OCI-LY1 (cell line): ENCODE measurements around the gene WBP1L.

Source experiments
- H2AFZ ChIP-seq: fragments of 200-600 bp; sonication (generic), shearing (Covaris generic); 2 replicates; pipeline ENCODE4 v1.6.0; 2014; ENCODE audit warnings: antibody characterized with exemption, mild to moderate bottlenecking, low read length
- H3F3A ChIP-seq: fragments of 200-600 bp; sonication (generic), shearing (Covaris generic); 2 replicates; pipeline ENCODE4 v1.6.0; 2014; ENCODE audit warnings: mild to moderate bottlenecking, antibody characterized with exemption, low read length, moderate library complexity; ENCODE audit not compliant: insufficient read depth
- H3K27ac ChIP-seq: fragments of 200-600 bp; sonication (generic); 2 replicates; pipeline ENCODE4 v1.5.1; 2014; ENCODE audit warnings: low read length, mixed run types, mild to moderate bottlenecking, low read depth; ENCODE audit not compliant: poor library complexity, severe bottlenecking
- H3K27me3 ChIP-seq: fragments of 200-600 bp; sonication (generic); 2 replicates; pipeline ENCODE4 v1.6.0; 2014; ENCODE audit warnings: antibody characterized with exemption, mild to moderate bottlenecking, low read length, moderate library complexity; ENCODE audit not compliant: insufficient read depth
- H3K36me3 ChIP-seq: fragments of 200-600 bp; sonication (generic); 2 replicates; pipeline ENCODE4 v1.6.1; 2014; ENCODE audit warnings: mild to moderate bottlenecking, antibody characterized with exemption, low read length, moderate library complexity, mixed read lengths; ENCODE audit not compliant: insufficient read depth
- H3K4me1 ChIP-seq: fragments of 200-600 bp; sonication (generic); 2 replicates; pipeline ENCODE4 v1.5.1; 2014; ENCODE audit warnings: mild to moderate bottlenecking, low read length, moderate library complexity; ENCODE audit not compliant: insufficient read depth, severe bottlenecking
- H3K4me2 ChIP-seq: fragments of 200-600 bp; sonication (generic), shearing (Covaris generic); 2 replicates; pipeline ENCODE4 v1.6.1; 2014; ENCODE audit warnings: low read length
- H3K4me3 ChIP-seq: fragments of 200-600 bp; sonication (generic); 2 replicates; pipeline ENCODE4 v1.5.1; 2014; ENCODE audit warnings: low read length, low read depth, mild to moderate bottlenecking, mixed read lengths; ENCODE audit not compliant: poor library complexity, severe bottlenecking
- H3K79me2 ChIP-seq: fragments of 200-600 bp; shearing (Covaris generic); 2 replicates; pipeline ENCODE4 v1.6.1; 2016; ENCODE audit warnings: mixed run types, low read length, mixed read lengths; ENCODE audit not compliant: insufficient read depth
- H3K9ac ChIP-seq: fragments of 200-600 bp; sonication (generic), shearing (Covaris generic); 2 replicates; pipeline ENCODE4 v1.6.1; 2014; ENCODE audit warnings: mild to moderate bottlenecking, low read length, mixed read lengths
- H3K9me2 ChIP-seq: fragments of 200-600 bp; sonication (generic), shearing (Covaris generic); 2 replicates; pipeline ENCODE4 v1.6.1; 2014; ENCODE audit warnings: low read depth, mild to moderate bottlenecking, low read length, mixed read lengths
- H3K9me3 ChIP-seq: fragments of 200-600 bp; shearing (Covaris generic); 2 replicates; pipeline ENCODE4 v1.6.1; 2014; ENCODE audit warnings: low read length, mixed read lengths
- H4K20me1 ChIP-seq: fragments of 200-600 bp; sonication (generic), shearing (Covaris generic); 2 replicates; pipeline ENCODE4 v1.6.0; 2016; ENCODE audit warnings: mild to moderate bottlenecking, low read length; ENCODE audit not compliant: insufficient read depth
- EZH2 ChIP-seq: fragments of 200-600 bp; sonication (generic), shearing (Covaris generic); IDR thresholded peaks from 2 replicates; pipeline ENCODE4 v1.8.0; 2017; ENCODE audit warnings: borderline replicate concordance, mixed run types, mild to moderate bottlenecking, antibody characterized with exemption, low read length, moderate library complexity, mixed read lengths
- TF ChIP-seq, protein P1 (sequence below): fragments of 200-600 bp; sonication (generic), shearing (Covaris generic); IDR thresholded peaks from 2 replicates; pipeline ENCODE4 v1.5.1; 2017; ENCODE audit warnings: mild to moderate bottlenecking, antibody characterized with exemption, low read length, moderate library complexity, mixed read lengths

Gene WBP1L

DNA sequence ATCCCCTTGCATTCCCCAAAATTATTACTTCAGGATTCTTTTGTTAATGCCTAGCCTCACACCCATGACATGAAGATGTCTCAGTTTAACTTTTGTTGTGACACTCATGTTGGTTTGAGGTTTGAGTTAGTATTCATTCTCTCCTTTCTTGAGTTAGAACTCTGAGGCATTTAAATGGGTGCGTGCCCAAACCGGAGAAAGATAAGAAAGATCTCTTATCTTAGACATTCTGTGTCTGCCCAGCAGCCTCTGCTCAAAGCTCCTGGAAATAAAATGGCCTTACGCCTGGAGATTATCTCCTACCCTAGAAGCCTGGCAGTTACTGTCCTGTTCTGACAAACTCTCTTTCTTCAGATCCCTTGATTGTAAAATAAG, 26.3 kb downstream of the WBP1L start:
- Histone ChIP-seq H4K20me1 (no peaks in the 10 kb centered on the region), H3K4me2 (no peak overlapping the region), H3K27ac (peak overlapping the region; percentile 46), H2AFZ (no peak overlapping the region), H3K36me3 (no peaks in the 10 kb centered on the region), H3K79me2 (no peaks in the 10 kb centered on the region), H3K27me3 (no peaks in the 10 kb centered on the region), H3K9me3 (no peaks in the 10 kb centered on the region), H3F3A (no peaks in the 10 kb centered on the region), H3K9me2 (no peaks in the 10 kb centered on the region), H3K4me1 (peaks cover 37% of the 10 kb centered on the region), H3K4me3 (no peak overlapping the region), H3K9ac (no peak overlapping the region)
- no peak for TF ChIP-seq EZH2
- TF ChIP-seq, protein P1, sequence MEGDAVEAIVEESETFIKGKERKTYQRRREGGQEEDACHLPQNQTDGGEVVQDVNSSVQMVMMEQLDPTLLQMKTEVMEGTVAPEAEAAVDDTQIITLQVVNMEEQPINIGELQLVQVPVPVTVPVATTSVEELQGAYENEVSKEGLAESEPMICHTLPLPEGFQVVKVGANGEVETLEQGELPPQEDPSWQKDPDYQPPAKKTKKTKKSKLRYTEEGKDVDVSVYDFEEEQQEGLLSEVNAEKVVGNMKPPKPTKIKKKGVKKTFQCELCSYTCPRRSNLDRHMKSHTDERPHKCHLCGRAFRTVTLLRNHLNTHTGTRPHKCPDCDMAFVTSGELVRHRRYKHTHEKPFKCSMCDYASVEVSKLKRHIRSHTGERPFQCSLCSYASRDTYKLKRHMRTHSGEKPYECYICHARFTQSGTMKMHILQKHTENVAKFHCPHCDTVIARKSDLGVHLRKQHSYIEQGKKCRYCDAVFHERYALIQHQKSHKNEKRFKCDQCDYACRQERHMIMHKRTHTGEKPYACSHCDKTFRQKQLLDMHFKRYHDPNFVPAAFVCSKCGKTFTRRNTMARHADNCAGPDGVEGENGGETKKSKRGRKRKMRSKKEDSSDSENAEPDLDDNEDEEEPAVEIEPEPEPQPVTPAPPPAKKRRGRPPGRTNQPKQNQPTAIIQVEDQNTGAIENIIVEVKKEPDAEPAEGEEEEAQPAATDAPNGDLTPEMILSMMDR, result no peak

DNA sequence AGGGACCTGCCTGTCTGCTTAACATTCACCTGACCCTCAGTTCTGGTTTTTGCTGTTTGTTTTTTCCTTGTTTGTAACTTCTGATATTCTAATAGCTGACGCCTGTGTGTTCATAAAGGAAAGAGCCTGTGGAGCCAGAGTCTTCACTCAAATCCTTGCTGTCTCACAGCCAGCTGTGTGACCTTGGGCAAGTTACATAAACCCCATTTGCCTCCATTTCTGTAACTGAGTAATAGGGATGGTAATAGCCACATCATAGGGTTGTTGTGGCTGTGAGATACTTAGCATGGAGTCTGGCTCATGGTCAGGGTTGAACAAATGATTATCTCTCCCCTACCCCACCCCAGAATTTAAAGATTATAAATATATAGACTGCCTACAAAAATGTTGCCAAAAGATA, 27.0 kb downstream of the WBP1L start:
- Histone ChIP-seq H3K4me3 (no peak overlapping the region), H4K20me1 (no peaks in the 10 kb centered on the region), H3K9me2 (no peaks in the 10 kb centered on the region), H3K36me3 (no peaks in the 10 kb centered on the region), H3K4me1 (peaks cover 30% of the 10 kb centered on the region), H2AFZ (no peak overlapping the region), H3K79me2 (no peaks in the 10 kb centered on the region), H3F3A (no peaks in the 10 kb centered on the region), H3K27ac (no peak overlapping the region), H3K9ac (no peak overlapping the region), H3K27me3 (no peaks in the 10 kb centered on the region), H3K9me3 (no peaks in the 10 kb centered on the region), H3K4me2 (no peak overlapping the region)
- TF ChIP-seq EZH2, result no peak
- TF ChIP-seq, protein P1, result no peak

DNA sequence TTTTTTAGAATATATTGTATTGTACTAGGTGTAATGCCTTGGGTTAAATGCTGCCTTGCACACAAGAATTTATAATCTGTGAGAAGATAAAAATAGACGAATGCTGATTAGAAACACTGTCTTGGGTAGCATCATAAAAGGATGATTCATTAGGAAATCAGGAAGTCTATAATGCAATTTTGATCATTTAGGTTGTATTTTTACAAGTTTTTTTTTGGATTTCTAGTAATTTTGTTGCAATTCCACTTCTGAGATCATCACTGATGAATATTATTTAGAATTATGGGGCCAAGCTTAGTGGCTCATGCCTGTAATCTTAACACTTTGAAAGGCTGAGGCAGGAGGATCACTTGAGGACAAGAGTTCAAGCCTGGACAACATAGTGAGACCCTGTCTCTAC, 29.6 kb downstream of the WBP1L start:
- H3K27ac ChIP-seq, result no peak overlapping the region
- no peak overlapping the region for H3K4me2 ChIP-seq
- no peaks in the 10 kb centered on the region for H3K36me3 ChIP-seq
- H3K9me2 ChIP-seq, result no peaks in the 10 kb centered on the region
- no peaks in the 10 kb centered on the region for H3K9me3 ChIP-seq
- H3K4me3 ChIP-seq, result no peak overlapping the region
- H3F3A ChIP-seq, result no peaks in the 10 kb centered on the region
- no peaks in the 10 kb centered on the region for H4K20me1 ChIP-seq
- H2AFZ ChIP-seq, result no peak overlapping the region
- no peak overlapping the region for H3K9ac ChIP-seq
- no peaks in the 10 kb centered on the region for H3K79me2 ChIP-seq
- H3K4me1 ChIP-seq, result peaks cover 27% of the 10 kb centered on the region
- TF ChIP-seq, protein P1, result no peak
- no peak for TF ChIP-seq EZH2
- H3K27me3 ChIP-seq, result no peaks in the 10 kb centered on the region
